Activated T-helper 1 cell treated with anti-CD3 and anti-CD28 coated beads, Interleukin-12 subunit alpha, Interleukin-12 subunit beta, Interleukin-2, Interleukin-4 antibody, amounts not matched to agents 30 ng/mL and 10 ng/mL and 1 ng/mL, durations not matched to agents 14 hours and 24 hours and 36 hours (primary cell): ENCODE results near the gene ATOH1. TPM values are rescaled to one million over a fixed set of nuclear protein-coding genes. Genes with fewer than 3 reads are reported as not detected.

Experiments
- DNase-seq: peaks from one replicate; pipeline ENCODE4 v3.0.0; 2021; ENCODE audit warnings: low spot score
- H3K27ac Mint-ChIP-seq: one replicate; pipeline ENCODE4 v1.8.0; 2021; ENCODE audit warnings: mild to moderate bottlenecking, mixed read lengths
- H3K27me3 Mint-ChIP-seq: one replicate; pipeline ENCODE4 v1.8.0; 2022; ENCODE audit warnings: mild to moderate bottlenecking, moderate library complexity, mixed read lengths; ENCODE audit not compliant: insufficient read depth
- H3K36me3 Mint-ChIP-seq: one replicate; pipeline ENCODE4 v1.8.0; 2021; ENCODE audit warnings: low read depth, mixed read lengths
- H3K4me1 Mint-ChIP-seq: one replicate; pipeline ENCODE4 v1.8.0; 2021; ENCODE audit warnings: low read depth, mixed read lengths
- H3K4me3 Mint-ChIP-seq: one replicate; pipeline ENCODE4 v1.8.0; 2021; ENCODE audit warnings: mild to moderate bottlenecking, moderate library complexity, mixed read lengths
- H3K9me3 Mint-ChIP-seq: one replicate; pipeline ENCODE4 v1.8.0; 2021; ENCODE audit warnings: mixed read lengths
- intact Hi-C: fragments of 100-400 bp; cut with micrococcal nuclease; formaldehyde crosslinking; loops from one replicate; pipeline ENCODE4 v1.15.1; 2024
- total RNA-seq: library from RNA; stranded (reverse); gene quantifications from 2 replicates; pipeline ENCODE4 v1.2.3, GENCODE V29; 2022

Gene ATOH1, protein sequence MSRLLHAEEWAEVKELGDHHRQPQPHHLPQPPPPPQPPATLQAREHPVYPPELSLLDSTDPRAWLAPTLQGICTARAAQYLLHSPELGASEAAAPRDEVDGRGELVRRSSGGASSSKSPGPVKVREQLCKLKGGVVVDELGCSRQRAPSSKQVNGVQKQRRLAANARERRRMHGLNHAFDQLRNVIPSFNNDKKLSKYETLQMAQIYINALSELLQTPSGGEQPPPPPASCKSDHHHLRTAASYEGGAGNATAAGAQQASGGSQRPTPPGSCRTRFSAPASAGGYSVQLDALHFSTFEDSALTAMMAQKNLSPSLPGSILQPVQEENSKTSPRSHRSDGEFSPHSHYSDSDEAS
- total RNA-seq: not detected in 2 replicates

- no peak for DNase-seq
- Mint-ChIP-seq H3K4me1 (peaks cover 9% of the 10 kb centered on the region), H3K36me3 (no peaks in the 10 kb centered on the region), H3K9me3 (no peaks in the 10 kb centered on the region), H3K27ac (peak within 1 kb of the TSS; percentile 43), H3K4me3 (no peak within 1 kb of the TSS), H3K27me3 (peaks cover 72% of the 10 kb centered on the region)
- intact Hi-C loops: no loop called here
Measured at GRCh38 chr4:93828332-93828994, at the start of gene ATOH1. ATOH1 (plus strand) TSS chr4:93828753; CDS start chr4:93828927, 174 bp downstream.

DNA sequence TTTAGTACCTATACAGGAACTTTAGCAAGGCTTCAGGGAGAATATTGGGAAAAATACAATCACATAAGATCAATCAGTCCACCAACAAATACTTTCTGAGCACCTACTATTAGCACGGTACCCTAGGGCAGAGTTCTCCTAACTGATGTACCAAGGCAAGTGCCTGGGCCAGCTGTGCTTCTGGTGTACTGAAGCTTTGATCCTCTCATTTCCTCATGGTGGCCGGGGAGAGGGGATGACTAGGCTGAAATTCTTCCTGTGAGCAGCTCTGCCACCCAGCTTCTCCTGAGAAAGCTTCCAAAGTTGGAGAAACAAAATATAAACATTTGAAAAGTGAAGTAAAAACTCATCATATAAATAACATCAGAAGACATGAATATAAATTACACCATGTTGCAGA is 49.3 kb upstream of the ATOH1 start:
- Mint-ChIP-seq H3K27ac (no peak overlapping the region), H3K9me3 (no peaks in the 10 kb centered on the region), H3K27me3 (no peaks in the 10 kb centered on the region), H3K36me3 (no peaks in the 10 kb centered on the region), H3K4me1 (no peaks in the 10 kb centered on the region), H3K4me3 (no peak overlapping the region)
- no peak for DNase-seq
- intact Hi-C loops: no loop called here

GRCh38 chr4:93780080-93780479 is 48.5 kb upstream of the ATOH1 start:
- no peaks in the 10 kb centered on the region for H3K9me3 Mint-ChIP-seq
- H3K4me3 Mint-ChIP-seq: no peak overlapping the region
- no peaks in the 10 kb centered on the region for H3K27me3 Mint-ChIP-seq
- no peak overlapping the region for H3K27ac Mint-ChIP-seq
- intact Hi-C loops: no loop called here
- no peaks in the 10 kb centered on the region for H3K36me3 Mint-ChIP-seq
- H3K4me1 Mint-ChIP-seq: no peaks in the 10 kb centered on the region
- no peak for DNase-seq

DNA sequence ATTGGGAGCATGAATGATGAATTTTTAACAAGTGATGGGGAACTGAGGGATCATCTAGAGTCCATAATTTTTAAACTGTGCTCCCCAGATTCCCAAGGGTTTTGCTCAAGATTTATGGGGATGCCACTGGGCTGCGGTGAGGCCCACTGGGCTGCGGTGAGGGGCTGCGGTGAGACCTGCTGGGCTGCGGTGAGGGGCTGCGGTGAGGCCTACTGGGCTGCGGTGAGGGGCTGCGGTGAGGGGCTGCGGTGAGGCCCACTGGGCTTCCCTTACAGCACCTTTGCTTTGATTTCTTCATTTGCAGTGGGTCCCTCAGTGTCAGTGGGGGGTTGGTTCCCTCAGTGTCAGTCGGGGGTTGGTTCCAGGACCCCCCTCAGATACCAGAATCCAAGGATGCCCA is 47.4 kb upstream of the ATOH1 start:
- Mint-ChIP-seq H3K4me3 (no peak overlapping the region), H3K27me3 (no peaks in the 10 kb centered on the region)

GRCh38 chr4:93786149-93786548 is 42.4 kb upstream of the ATOH1 start:
- no peaks in the 10 kb centered on the region for H3K27me3 Mint-ChIP-seq
- H3K27ac Mint-ChIP-seq: no peak overlapping the region
- intact Hi-C loops: no loop called here
- H3K4me1 Mint-ChIP-seq: no peaks in the 10 kb centered on the region
- no peak for DNase-seq
- no peak overlapping the region for H3K4me3 Mint-ChIP-seq
- H3K36me3 Mint-ChIP-seq: no peaks in the 10 kb centered on the region
- no peaks in the 10 kb centered on the region for H3K9me3 Mint-ChIP-seq

More for the DNA sequence above, 47.4 kb upstream of the ATOH1 start:
- Mint-ChIP-seq H3K36me3 (no peaks in the 10 kb centered on the region), H3K4me1 (no peaks in the 10 kb centered on the region), H3K9me3 (no peaks in the 10 kb centered on the region), H3K27ac (no peak overlapping the region)
- DNase-seq: no peak
- intact Hi-C loops: no loop called here

- Mint-ChIP-seq H3K4me3 (no peak overlapping the region), H3K4me1 (no peaks in the 10 kb centered on the region), H3K9me3 (no peaks in the 10 kb centered on the region), H3K36me3 (no peaks in the 10 kb centered on the region), H3K27me3 (no peaks in the 10 kb centered on the region), H3K27ac (no peak overlapping the region)
- DNase-seq: no peak
- intact Hi-C loops: no loop called here
Measured at GRCh38 chr4:93788712-93789111, 39.8 kb upstream of the ATOH1 start.

- H3K4me3 Mint-ChIP-seq: no peak overlapping the region
- intact Hi-C loops: loop anchor here (1.0 to 5.0 kb wide), 4 partner anchors 335 to 806 kb away; no protein-coding TSS in a partner anchor
- no peaks in the 10 kb centered on the region for H3K27me3 Mint-ChIP-seq
- no peak for DNase-seq
- no peaks in the 10 kb centered on the region for H3K9me3 Mint-ChIP-seq
- no peaks in the 10 kb centered on the region for H3K4me1 Mint-ChIP-seq
- no peaks in the 10 kb centered on the region for H3K36me3 Mint-ChIP-seq
- H3K27ac Mint-ChIP-seq: no peak overlapping the region
Measured at GRCh38 chr4:93791570-93792195, 36.9 kb upstream of the ATOH1 start.

GRCh38 chr4:93802045-93802444 is 26.5 kb upstream of the ATOH1 start:
- Mint-ChIP-seq H3K4me1 (no peaks in the 10 kb centered on the region), H3K27ac (no peak overlapping the region), H3K36me3 (no peaks in the 10 kb centered on the region), H3K9me3 (no peaks in the 10 kb centered on the region), H3K27me3 (no peaks in the 10 kb centered on the region), H3K4me3 (no peak overlapping the region)
- DNase-seq: no peak
- intact Hi-C loops: no loop called here

DNA sequence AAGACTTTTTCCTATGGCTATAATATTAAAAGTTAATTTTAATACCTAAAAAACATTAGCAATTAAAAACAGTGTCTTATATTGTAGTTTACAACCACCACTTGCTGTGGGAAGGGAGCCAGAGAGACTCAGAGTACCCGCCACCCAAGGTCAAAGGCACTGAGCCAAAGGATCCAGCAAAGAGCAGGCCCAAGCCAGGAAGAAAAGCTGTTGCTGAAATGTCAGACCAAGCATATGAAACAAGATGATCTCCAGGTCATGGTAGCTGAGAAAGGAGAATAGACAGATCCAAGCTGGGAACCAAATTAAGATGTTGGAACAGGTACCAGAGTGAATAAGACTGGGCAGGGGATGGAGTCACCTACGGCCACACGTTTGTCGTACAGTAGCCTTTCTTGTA is 18.8 kb upstream of the ATOH1 start:
- DNase-seq: no peak
- no peaks in the 10 kb centered on the region for H3K36me3 Mint-ChIP-seq
- no peaks in the 10 kb centered on the region for H3K9me3 Mint-ChIP-seq
- H3K27me3 Mint-ChIP-seq: no peaks in the 10 kb centered on the region
- no peaks in the 10 kb centered on the region for H3K4me1 Mint-ChIP-seq
- H3K4me3 Mint-ChIP-seq: no peak overlapping the region
- no peak overlapping the region for H3K27ac Mint-ChIP-seq
- intact Hi-C loops: no loop called here

- Mint-ChIP-seq H3K4me1 (no peaks in the 10 kb centered on the region), H3K9me3 (no peaks in the 10 kb centered on the region), H3K27me3 (no peaks in the 10 kb centered on the region), H3K27ac (no peak overlapping the region), H3K36me3 (no peaks in the 10 kb centered on the region), H3K4me3 (no peak overlapping the region)
- no peak for DNase-seq
- intact Hi-C loops: no loop called here
Measured at GRCh38 chr4:93810340-93810992, 18.1 kb upstream of the ATOH1 start.

GRCh38 chr4:93813092-93813491 is 15.5 kb upstream of the ATOH1 start:
- no peak for DNase-seq
- Mint-ChIP-seq H3K4me1 (no peaks in the 10 kb centered on the region), H3K27ac (no peak overlapping the region), H3K36me3 (no peaks in the 10 kb centered on the region), H3K4me3 (no peak overlapping the region), H3K9me3 (no peaks in the 10 kb centered on the region), H3K27me3 (no peaks in the 10 kb centered on the region)
- intact Hi-C loops: no loop called here

- intact Hi-C loops: no loop called here
- H3K4me3 Mint-ChIP-seq: no peak overlapping the region
- H3K4me1 Mint-ChIP-seq: no peaks in the 10 kb centered on the region
- H3K27ac Mint-ChIP-seq: no peak overlapping the region
- DNase-seq: no peak
- H3K36me3 Mint-ChIP-seq: no peaks in the 10 kb centered on the region
- no peaks in the 10 kb centered on the region for H3K9me3 Mint-ChIP-seq
- H3K27me3 Mint-ChIP-seq: no peaks in the 10 kb centered on the region
Measured at GRCh38 chr4:93814141-93814540, 14.4 kb upstream of the ATOH1 start.

GRCh38 chr4:93814722-93815121 is 13.8 kb upstream of the ATOH1 start:
- no peak overlapping the region for H3K4me3 Mint-ChIP-seq

More at GRCh38 chr4:93814722-93815121, 13.8 kb upstream of the ATOH1 start:
- Mint-ChIP-seq H3K36me3 (no peaks in the 10 kb centered on the region), H3K4me1 (no peaks in the 10 kb centered on the region), H3K9me3 (no peaks in the 10 kb centered on the region), H3K27ac (no peak overlapping the region), H3K27me3 (no peaks in the 10 kb centered on the region)
- DNase-seq: no peak
- intact Hi-C loops: no loop called here
